ENCODE results near the gene PEX10.
A peak's percentile ranks its signal among the peaks of the same experiment; 100 is the strongest.

Gene PEX10

GRCh38 chr1:2418791-2419320 is 6.5 kb upstream of the PEX10 start:
- H3K27me3 ChIP-seq (ENCODE audit: control insufficient read depth in 1 of 2, insufficient read depth in 2 of 2, low read length in 2 of 2): peaks cover 14 to 59% of the 10 kb centered on the region in 2 donors
- H3K9ac ChIP-seq (ENCODE audit: low read length): no peak overlapping the region
- no peaks in the 10 kb centered on the region for H3K9me3 ChIP-seq (ENCODE audit: low read length)
- no peak overlapping the region for H3K4me3 ChIP-seq (ENCODE audit: low read depth in 1 of 2, low read length in 2 of 2)
- peaks cover 9% of the 10 kb centered on the region for H3K4me1 ChIP-seq (ENCODE audit: insufficient read depth, low read length)
- no peak overlapping the region for H3K27ac ChIP-seq (ENCODE audit: low read depth, low read length)
- H3K36me3 ChIP-seq (ENCODE audit: insufficient read depth, low read length): no peaks in the 10 kb centered on the region

- Histone ChIP-seq H3K27me3 (ENCODE audit: control insufficient read depth in 1 of 2, insufficient read depth in 2 of 2, low read length in 2 of 2) (peaks cover 14 to 49% of the 10 kb centered on the region in 2 donors), H3K9me3 (ENCODE audit: low read length) (no peaks in the 10 kb centered on the region), H3K4me1 (ENCODE audit: insufficient read depth, low read length) (peaks cover 16% of the 10 kb centered on the region), H3K27ac (ENCODE audit: low read depth, low read length) (no peak overlapping the region), H3K4me3 (ENCODE audit: low read depth in 1 of 2, low read length in 2 of 2) (no peak overlapping the region), H3K36me3 (ENCODE audit: insufficient read depth, low read length) (no peaks in the 10 kb centered on the region), H3K9ac (ENCODE audit: low read length) (no peak overlapping the region)
These were observed 5.5 kb upstream of the PEX10 start for GRCh38 chr1:2417833-2418225.

- H3K9ac ChIP-seq (ENCODE audit: low read length): no peak overlapping the region
- H3K27ac ChIP-seq (ENCODE audit: low read depth, low read length): no peak overlapping the region
- no peak overlapping the region for H3K4me3 ChIP-seq (ENCODE audit: low read depth in 1 of 2, low read length in 2 of 2)
- no peaks in the 10 kb centered on the region for H3K36me3 ChIP-seq (ENCODE audit: insufficient read depth, low read length)
- peaks cover 16% of the 10 kb centered on the region for H3K4me1 ChIP-seq (ENCODE audit: insufficient read depth, low read length)
- H3K9me3 ChIP-seq (ENCODE audit: low read length): no peaks in the 10 kb centered on the region
- H3K27me3 ChIP-seq (ENCODE audit: control insufficient read depth in 1 of 2, insufficient read depth in 2 of 2, low read length in 2 of 2): peaks cover 9 to 49% of the 10 kb centered on the region in 2 donors
These were observed 4.9 kb upstream of the PEX10 start for GRCh38 chr1:2417083-2417832.

- Histone ChIP-seq H3K4me1 (ENCODE audit: insufficient read depth, low read length) (peaks cover 22% of the 10 kb centered on the region), H3K27me3 (ENCODE audit: control insufficient read depth in 1 of 2, insufficient read depth in 2 of 2, low read length in 2 of 2) (peaks cover 9 to 49% of the 10 kb centered on the region in 2 donors), H3K4me3 (ENCODE audit: low read depth in 1 of 2, low read length in 2 of 2) (no peak overlapping the region), H3K36me3 (ENCODE audit: insufficient read depth, low read length) (no peaks in the 10 kb centered on the region), H3K27ac (ENCODE audit: low read depth, low read length) (no peak overlapping the region), H3K9ac (ENCODE audit: low read length) (no peak overlapping the region), H3K9me3 (ENCODE audit: low read length) (no peaks in the 10 kb centered on the region)
These were observed 4.0 kb upstream of the PEX10 start for GRCh38 chr1:2416403-2416802.

GRCh38 chr1:2415801-2416208 is 3.4 kb upstream of the PEX10 start:
- Histone ChIP-seq H3K9ac (ENCODE audit: low read length) (no peak overlapping the region), H3K9me3 (ENCODE audit: low read length) (no peaks in the 10 kb centered on the region), H3K27me3 (ENCODE audit: control insufficient read depth in 1 of 2, insufficient read depth in 2 of 2, low read length in 2 of 2) (peaks cover 9 to 49% of the 10 kb centered on the region in 2 donors), H3K36me3 (ENCODE audit: insufficient read depth, low read length) (no peaks in the 10 kb centered on the region), H3K4me1 (ENCODE audit: insufficient read depth, low read length) (peaks cover 23% of the 10 kb centered on the region), H3K27ac (ENCODE audit: low read depth, low read length) (no peak overlapping the region), H3K4me3 (ENCODE audit: low read depth in 1 of 2, low read length in 2 of 2) (no peak overlapping the region)

GRCh38 chr1:2415337-2415736 is 3.0 kb upstream of the PEX10 start:
- Histone ChIP-seq H3K27ac (ENCODE audit: low read depth, low read length) (no peak overlapping the region), H3K4me1 (ENCODE audit: insufficient read depth, low read length) (peaks cover 23% of the 10 kb centered on the region), H3K4me3 (ENCODE audit: low read depth in 1 of 2, low read length in 2 of 2) (no peak overlapping the region), H3K9me3 (ENCODE audit: low read length) (no peaks in the 10 kb centered on the region), H3K27me3 (ENCODE audit: control insufficient read depth in 1 of 2, insufficient read depth in 2 of 2, low read length in 2 of 2) (peaks cover 9 to 47% of the 10 kb centered on the region in 2 donors), H3K36me3 (ENCODE audit: insufficient read depth, low read length) (no peaks in the 10 kb centered on the region), H3K9ac (ENCODE audit: low read length) (no peak overlapping the region)

GRCh38 chr1:2414297-2414958 is 2.1 kb upstream of the PEX10 start:
- H3K27ac ChIP-seq (ENCODE audit: low read depth, low read length): no peak overlapping the region

GRCh38 chr1:2413495-2414296 is 1.3 kb upstream of the PEX10 start:
- peaks cover 3 to 31% of the 10 kb centered on the region in 2 donors for H3K27me3 ChIP-seq (ENCODE audit: control insufficient read depth in 1 of 2, insufficient read depth in 2 of 2, low read length in 2 of 2)
- peaks cover 23% of the 10 kb centered on the region for H3K4me1 ChIP-seq (ENCODE audit: insufficient read depth, low read length)
- peak overlapping the region; percentile 33 for H3K9ac ChIP-seq (ENCODE audit: low read length)
- H3K27ac ChIP-seq (ENCODE audit: low read depth, low read length): peak overlapping the region; percentile 62
- no peaks in the 10 kb centered on the region for H3K9me3 ChIP-seq (ENCODE audit: low read length)
- H3K36me3 ChIP-seq (ENCODE audit: insufficient read depth, low read length): no peaks in the 10 kb centered on the region
- peak overlapping the region; percentile 51 to 61 for H3K4me3 ChIP-seq (ENCODE audit: low read depth in 1 of 2, low read length in 2 of 2)

More at GRCh38 chr1:2414297-2414958, 2.1 kb upstream of the PEX10 start:
- Histone ChIP-seq H3K9me3 (ENCODE audit: low read length) (no peaks in the 10 kb centered on the region), H3K4me1 (ENCODE audit: insufficient read depth, low read length) (peaks cover 23% of the 10 kb centered on the region), H3K9ac (ENCODE audit: low read length) (no peak overlapping the region), H3K36me3 (ENCODE audit: insufficient read depth, low read length) (no peaks in the 10 kb centered on the region), H3K27me3 (ENCODE audit: control insufficient read depth in 1 of 2, insufficient read depth in 2 of 2, low read length in 2 of 2) (peaks cover 9 to 38% of the 10 kb centered on the region in 2 donors), H3K4me3 (ENCODE audit: low read depth in 1 of 2, low read length in 2 of 2) (peak overlapping the region in 1 of 2 donors; percentile 8)

- Histone ChIP-seq H3K36me3 (ENCODE audit: insufficient read depth, low read length) (no peaks in the 10 kb centered on the region), H3K27ac (ENCODE audit: low read depth, low read length) (peak overlapping the region; percentile 62), H3K27me3 (ENCODE audit: control insufficient read depth in 1 of 2, insufficient read depth in 2 of 2, low read length in 2 of 2) (peaks cover 0 to 23% of the 10 kb centered on the region in 2 donors), H3K4me1 (ENCODE audit: insufficient read depth, low read length) (peaks cover 23% of the 10 kb centered on the region), H3K4me3 (ENCODE audit: low read depth in 1 of 2, low read length in 2 of 2) (peak overlapping the region; percentile 51 to 61), H3K9me3 (ENCODE audit: low read length) (no peaks in the 10 kb centered on the region), H3K9ac (ENCODE audit: low read length) (peak overlapping the region; percentile 33)
These were observed 570 bp upstream of the PEX10 start for GRCh38 chr1:2412773-2413494.

- H3K9me3 ChIP-seq (ENCODE audit: low read length): no peaks in the 10 kb centered on the region
- peaks cover 8% of the 10 kb centered on the region for H3K36me3 ChIP-seq (ENCODE audit: insufficient read depth, low read length)
- peak overlapping the region; percentile 53 for H3K9ac ChIP-seq (ENCODE audit: low read length)
- H3K4me1 ChIP-seq (ENCODE audit: insufficient read depth, low read length): peaks cover 23% of the 10 kb centered on the region
- peak overlapping the region; percentile 73 for H3K27ac ChIP-seq (ENCODE audit: low read depth, low read length)
- peak overlapping the region; percentile 51 to 70 for H3K4me3 ChIP-seq (ENCODE audit: low read depth in 1 of 2, low read length in 2 of 2)
- H3K27me3 ChIP-seq (ENCODE audit: control insufficient read depth in 1 of 2, insufficient read depth in 2 of 2, low read length in 2 of 2): peaks cover 0 to 13% of the 10 kb centered on the region in 2 donors
These were observed 466 bp downstream of the PEX10 start for GRCh38 chr1:2411801-2412394.

Measured in muscle layer of colon (tissue), 2 donors.